GM11168 (cell line): Measurements from ENCODE around the gene NAALADL1.

Source experiments
- in situ Hi-C: fragments of 300-500 bp; cut with MboI; formaldehyde crosslinking; loops from one replicate; pipeline ENCODE4 v1.12.0; 2022; ENCODE audit warnings: low sequenced_read_pairs; ENCODE audit not compliant: unreplicated experiment

NAALADL1 gene

GRCh38 chr11:65083134-65083833 lies 24.9 kb upstream of the NAALADL1 start:
- in situ Hi-C loops = no loop called here

DNA sequence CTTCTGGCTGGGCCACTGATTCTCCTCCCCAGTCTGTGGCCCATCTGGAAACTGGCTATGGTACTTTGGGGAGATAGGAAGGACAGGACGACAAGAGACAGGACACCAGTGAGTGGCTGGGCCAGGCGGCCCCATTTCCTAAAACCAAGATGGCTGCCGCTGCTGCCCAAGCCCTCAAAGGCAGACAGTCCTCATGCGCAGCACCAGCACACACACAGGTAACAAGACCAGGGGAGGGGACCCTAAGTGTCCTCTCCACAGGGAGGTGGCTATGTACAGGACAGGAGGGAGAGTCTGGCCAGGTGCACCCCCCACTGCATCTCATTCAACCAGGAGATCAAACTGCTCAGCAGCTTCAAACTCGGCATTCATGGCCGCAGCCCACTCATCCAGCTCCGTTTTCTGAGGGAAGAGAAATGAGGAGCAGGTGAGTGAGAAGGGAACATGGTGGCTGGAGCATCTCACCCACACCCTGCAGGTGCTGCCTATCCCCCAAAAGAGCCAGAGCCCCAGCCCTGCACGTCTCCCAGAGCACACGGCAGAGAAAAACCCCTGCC lies 20.5 kb upstream of the NAALADL1 start:
- in situ Hi-C loops = no loop called here

DNA sequence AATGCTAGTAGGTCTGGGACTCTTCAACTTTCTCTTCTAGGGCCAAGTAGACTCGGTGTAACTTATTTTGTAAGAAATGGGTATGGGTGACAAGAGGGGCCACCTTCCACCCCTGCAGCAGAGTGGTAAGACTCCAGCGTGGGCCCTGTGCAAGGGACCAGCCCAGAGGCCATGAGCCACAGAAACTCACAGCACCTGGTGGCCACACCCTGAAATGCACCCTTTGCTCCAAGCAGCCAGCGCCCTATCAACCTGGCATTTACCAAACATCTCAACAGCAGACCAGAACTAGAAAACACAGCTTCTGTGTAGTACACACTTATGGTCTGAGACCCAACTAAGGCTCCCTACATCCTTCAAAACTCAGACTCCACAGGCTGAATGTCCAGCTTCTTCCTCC lies 19.8 kb upstream of the NAALADL1 start:
- in situ Hi-C loops = no loop called here

DNA sequence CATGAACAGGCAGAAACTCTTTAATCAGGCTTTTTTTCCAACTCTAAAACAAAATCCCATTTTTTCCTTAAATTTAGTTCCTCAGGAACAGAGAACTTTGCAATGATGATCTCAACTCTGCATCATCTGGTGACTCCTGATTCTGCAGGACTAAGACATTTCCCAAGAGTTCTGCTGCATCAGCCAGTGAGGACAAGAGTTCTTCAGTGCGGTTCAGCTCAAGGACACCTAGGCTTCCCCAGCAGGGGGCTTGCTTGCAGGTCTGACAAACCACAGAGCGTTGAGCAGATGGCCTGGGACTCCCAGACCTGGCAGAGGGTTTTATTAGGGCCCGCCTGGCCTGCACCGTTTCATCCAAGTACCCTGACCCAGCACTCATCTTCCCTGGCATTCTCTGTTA lies 19.1 kb upstream of the NAALADL1 start:
- in situ Hi-C loops = no loop called here

- in situ Hi-C loops = no loop called here
Measured at GRCh38 chr11:65072631-65072966, 14.2 kb upstream of the NAALADL1 start.

GRCh38 chr11:65071907-65072630 lies 13.7 kb upstream of the NAALADL1 start:
- in situ Hi-C loops = no loop called here

DNA sequence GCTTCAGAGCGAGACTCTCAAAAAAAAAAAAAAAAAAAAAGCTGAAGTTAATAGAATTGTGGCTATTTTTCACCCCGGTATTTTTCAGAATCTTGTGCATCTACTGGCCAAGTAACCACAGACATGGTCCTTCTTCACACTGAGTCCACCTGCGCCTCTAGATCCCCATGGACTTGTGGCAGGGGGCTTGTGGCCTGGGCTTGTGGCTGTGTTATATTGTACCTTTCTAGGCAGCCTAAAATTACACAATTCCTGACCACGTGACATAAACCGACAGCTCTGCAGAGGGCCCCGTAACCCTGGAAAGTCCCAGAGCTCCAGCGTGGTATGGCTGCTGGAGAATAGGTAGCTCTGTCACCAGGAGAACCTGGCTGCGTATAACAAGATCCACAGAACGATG lies 10.9 kb upstream of the NAALADL1 start:
- in situ Hi-C loops = no loop called here

DNA sequence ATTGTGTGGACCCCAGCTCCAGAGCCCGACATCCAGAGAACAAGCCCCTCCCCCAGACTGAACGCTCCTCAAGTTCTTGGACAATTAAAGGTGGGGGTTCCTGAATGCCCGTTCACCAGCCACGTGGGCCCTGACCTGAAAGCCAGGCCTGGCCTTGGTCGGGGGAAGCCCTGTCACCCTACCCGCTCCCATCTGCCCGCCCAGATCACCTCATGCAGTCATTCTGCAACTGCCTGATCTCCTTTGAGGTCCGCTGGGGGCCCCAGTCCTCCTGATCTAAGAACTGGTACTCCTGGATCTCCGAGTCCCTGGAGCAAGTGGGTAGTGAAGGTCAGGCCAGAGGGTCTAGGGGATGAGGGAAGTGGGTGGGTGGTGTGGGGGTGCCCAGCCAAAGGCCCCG lies 9.1 kb upstream of the NAALADL1 start:
- in situ Hi-C loops = no loop called here

DNA sequence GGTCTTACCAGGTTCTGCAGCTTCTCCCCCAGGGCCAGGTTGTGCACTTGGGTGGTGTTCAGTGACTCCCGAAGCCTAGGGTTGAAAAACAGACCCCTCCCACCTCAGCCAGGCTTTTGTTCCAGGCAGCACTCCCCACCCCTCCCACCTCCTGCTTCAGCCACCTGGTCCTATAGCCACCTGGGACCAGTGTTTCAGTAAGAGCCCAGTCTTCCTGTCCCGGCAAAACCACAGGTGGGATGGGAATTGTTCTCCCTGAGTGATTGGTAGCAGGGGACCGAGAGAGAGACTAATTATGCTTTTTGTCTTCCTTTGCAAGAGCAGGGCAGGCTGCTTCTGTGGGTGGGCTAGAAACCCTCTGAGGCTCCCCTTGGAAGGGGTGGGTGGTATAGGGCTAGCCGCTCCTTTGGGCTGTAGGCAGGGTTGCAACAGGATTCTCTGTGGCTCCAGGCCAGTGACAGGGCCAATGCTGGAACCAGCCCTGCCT lies 8.5 kb upstream of the NAALADL1 start:
- in situ Hi-C loops = no loop called here

DNA sequence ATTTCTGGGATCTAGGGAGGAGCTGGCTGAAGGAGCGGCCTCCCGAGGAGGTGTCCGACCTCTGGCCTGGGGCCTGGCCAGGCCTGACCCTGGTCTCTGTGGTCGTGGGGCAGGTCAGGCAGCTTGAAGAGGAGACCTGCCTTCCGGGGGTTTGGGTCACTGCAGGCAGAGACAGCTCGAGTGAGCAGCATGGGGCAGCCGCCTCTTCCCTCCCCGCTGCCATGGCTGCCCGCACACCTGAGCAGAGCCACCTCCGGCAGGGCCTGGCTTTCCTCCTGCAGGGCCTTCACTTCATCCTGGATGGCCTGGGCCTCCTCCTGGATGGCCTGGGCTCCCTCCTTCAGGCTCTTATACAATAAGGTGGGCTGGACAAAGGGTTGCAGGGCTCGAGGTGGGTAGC lies 8.0 kb upstream of the NAALADL1 start:
- in situ Hi-C loops = no loop called here

DNA sequence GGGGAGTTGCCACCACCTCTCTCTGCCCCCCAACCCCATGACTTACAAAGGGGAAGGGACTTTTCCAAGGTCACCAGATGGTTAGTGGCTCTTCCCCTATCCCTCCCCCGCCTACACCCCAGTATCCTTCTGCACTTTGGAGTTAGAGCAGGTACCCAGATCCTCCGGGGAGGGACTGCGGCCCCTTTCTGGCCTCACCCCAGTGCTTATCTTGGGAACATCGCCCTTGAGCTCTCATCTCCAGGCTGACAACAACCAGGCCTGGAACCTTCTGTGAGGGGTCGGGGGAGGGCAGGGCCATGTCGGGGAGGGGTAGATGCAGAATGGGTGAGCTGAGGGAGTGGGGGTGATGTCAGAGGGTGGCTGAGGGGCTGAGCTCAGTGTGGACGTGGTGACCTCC lies 7.5 kb upstream of the NAALADL1 start:
- in situ Hi-C loops = no loop called here

DNA sequence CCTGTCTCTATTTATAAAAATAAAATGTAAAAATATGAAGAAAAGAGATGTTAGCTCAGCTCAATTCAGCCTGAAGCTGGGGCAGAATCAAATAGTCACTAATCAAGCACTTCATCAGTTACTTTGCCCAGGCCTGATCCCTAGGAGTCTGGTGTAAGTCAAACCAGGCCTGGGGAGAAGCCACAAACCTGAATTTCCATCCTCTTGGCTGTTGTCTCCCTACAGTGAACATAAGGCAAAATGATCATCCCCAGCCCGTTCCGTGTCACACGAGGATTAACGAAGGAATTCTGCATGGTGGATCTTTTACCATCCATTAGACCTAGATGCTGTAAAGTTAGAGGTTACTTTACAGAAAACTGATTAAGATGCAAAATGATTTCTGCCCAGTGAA lies 6.5 kb upstream of the NAALADL1 start:
- in situ Hi-C loops = no loop called here

DNA sequence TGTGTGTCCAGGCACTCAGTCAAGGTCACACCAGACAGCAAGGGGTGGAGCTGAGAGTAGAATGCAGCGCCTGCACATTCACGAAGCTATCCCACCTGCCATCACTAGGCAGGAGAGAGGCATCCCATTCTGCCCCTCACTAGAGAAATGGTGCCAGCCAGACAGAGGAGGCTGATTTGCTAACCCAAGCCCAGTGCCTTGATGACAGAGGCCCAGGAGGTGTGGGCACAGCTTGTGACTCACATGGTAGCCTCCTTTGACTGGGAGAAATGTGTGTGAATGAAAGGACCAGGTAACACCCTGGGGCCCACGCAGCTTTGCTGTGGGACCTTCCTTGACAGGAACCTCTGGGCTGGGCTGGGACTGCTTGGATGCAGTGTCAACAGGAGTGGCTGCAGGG lies 5.2 kb upstream of the NAALADL1 start:
- in situ Hi-C loops = no loop called here

DNA sequence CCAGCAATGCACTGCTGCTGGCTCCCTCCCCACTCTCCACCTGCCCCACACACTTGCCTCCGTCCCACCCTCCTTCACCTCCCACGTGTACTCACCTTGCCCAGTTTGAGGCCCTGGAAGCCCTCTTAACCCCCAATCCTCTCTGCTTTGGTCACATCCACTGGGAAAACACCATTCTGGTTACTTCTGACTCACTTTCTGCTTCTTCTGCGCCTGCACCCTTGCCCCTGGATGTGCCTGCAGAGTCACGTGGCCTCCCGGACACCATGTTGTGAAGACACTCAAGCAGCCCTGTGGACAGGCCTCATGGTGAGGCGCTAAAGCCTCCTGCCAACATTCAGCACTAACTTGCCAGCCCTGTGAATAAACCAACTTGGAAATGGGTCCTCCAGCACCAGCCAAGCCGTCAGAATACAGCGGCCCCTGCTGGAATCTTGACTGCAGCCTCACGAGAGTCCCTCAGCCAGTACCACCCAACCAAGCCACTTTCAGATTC lies 2.6 kb upstream of the NAALADL1 start:
- in situ Hi-C loops = no loop called here

- in situ Hi-C loops = no loop called here
Measured at GRCh38 chr11:65059959-65060824, 1.8 kb upstream of the NAALADL1 start.

- in situ Hi-C loops = no loop called here
Measured at GRCh38 chr11:65059523-65059922, 1.2 kb upstream of the NAALADL1 start.

DNA sequence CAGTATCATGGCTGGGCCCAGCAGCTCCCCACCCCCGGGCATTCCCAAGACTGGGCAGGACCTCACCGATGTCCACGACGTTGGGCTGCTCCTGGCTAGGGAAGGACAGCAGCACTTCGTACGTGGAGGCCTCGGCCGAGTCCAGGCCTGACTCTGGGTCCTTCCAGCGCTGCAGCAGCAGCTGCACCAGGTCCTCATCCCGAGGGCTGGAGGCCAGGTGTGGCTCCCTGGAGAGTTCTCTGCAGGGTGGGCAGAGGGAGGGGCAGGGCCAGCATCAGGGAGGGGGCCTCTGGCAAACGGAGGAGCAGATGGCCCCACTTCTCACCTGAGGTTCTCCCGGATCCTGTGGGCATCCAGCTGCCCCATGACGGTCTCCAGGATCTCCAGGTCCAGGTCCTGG lies 341 bp downstream of the NAALADL1 start:
- in situ Hi-C loops = no loop called here

- in situ Hi-C loops = no loop called here
Measured at GRCh38 chr11:65057526-65057925, 827 bp downstream of the NAALADL1 start.

GRCh38 chr11:65056999-65057398 lies 1.4 kb downstream of the NAALADL1 start:
- in situ Hi-C loops = no loop called here

DNA sequence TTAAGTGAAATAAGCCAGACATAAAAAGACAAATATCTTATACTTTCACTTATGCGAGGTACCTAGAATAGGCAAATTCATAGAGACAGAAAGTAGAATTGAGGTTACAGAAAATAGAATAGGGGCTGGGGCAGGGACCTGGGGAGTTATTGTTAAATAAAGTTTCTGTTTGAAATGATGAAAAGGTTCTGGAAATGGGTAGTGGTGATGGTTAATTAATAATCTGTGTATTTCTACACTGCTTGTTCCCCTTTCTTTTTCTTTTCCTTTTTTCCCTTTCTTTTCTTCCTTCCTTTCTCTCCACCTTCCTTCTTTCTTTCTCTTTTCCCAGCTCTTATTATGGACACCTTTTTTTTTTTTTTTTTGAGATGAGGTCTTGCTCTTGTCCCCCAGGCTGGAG lies 2.8 kb downstream of the NAALADL1 start:
- in situ Hi-C loops = no loop called here
